GM04503 (cell line): ENCODE results near the gene ASIP.
"Not testable (repeated sequence)": the region's sequence is repeated elsewhere in the genome, so short reads cannot be mapped to it uniquely, and the experiment has no call there.

Experiments
- DNase-seq: peaks from one replicate; pipeline ENCODE4 v3.0.0-alpha.2; 2012; ENCODE audit warnings: low read depth

Gene ASIP

GRCh38 chr20:34242879-34243278 is 1.7 kb downstream of the ASIP start:
- no peak for DNase-seq

- DNase-seq = no peak
These were observed 2.2 kb downstream of the ASIP start for GRCh38 chr20:34243377-34243776.

GRCh38 chr20:34246126-34246626 is 5.0 kb downstream of the ASIP start:
- no peak for DNase-seq

GRCh38 chr20:34249291-34249690 is 8.1 kb downstream of the ASIP start:
- DNase-seq = no peak

GRCh38 chr20:34250005-34250404 is 8.8 kb downstream of the ASIP start:
- no peak for DNase-seq

- no peak for DNase-seq
These were observed 10.4 kb downstream of the ASIP start for GRCh38 chr20:34251619-34252018.

- DNase-seq = not testable (repeated sequence)
These were observed 11.3 kb downstream of the ASIP start for GRCh38 chr20:34252431-34253086.

- no peak for DNase-seq
These were observed 13.8 kb downstream of the ASIP start for GRCh38 chr20:34254979-34255378.

- no peak for DNase-seq
These were observed 15.5 kb downstream of the ASIP start for GRCh38 chr20:34256629-34257124.

- DNase-seq = no peak
These were observed 19.2 kb downstream of the ASIP start for GRCh38 chr20:34260208-34260942.

- DNase-seq = no peak
These were observed 21.5 kb downstream of the ASIP start for GRCh38 chr20:34262488-34263288.

- DNase-seq = not testable (repeated sequence)
These were observed 22.2 kb downstream of the ASIP start for GRCh38 chr20:34263468-34263867.

- no peak for DNase-seq
These were observed 22.9 kb downstream of the ASIP start for GRCh38 chr20:34264141-34264540.

- DNase-seq = no peak
These were observed 26.9 kb downstream of the ASIP start for GRCh38 chr20:34268145-34268544.

GRCh38 chr20:34268851-34269636 is 27.8 kb downstream of the ASIP start:
- no peak for DNase-seq

- no peak for DNase-seq
These were observed 28.9 kb downstream of the ASIP start for GRCh38 chr20:34269996-34270627.

GRCh38 chr20:34271956-34272355 is 30.7 kb downstream of the ASIP start:
- peak; percentile 73 for DNase-seq

- no peak for DNase-seq
These were observed 33.5 kb downstream of the ASIP start for GRCh38 chr20:34274694-34275093.

GRCh38 chr20:34281177-34281576 is 40.0 kb downstream of the ASIP start:
- DNase-seq = no peak

GRCh38 chr20:34282041-34282440 is 40.8 kb downstream of the ASIP start:
- DNase-seq = no peak

GRCh38 chr20:34283844-34284243 is 42.6 kb downstream of the ASIP start:
- DNase-seq = no peak
